CD14-positive monocyte (primary cell): Measurements from ENCODE around the gene DNTT. TPM values are rescaled to one million over a fixed set of nuclear protein-coding genes. Genes with fewer than 3 reads are reported as not detected.

Experiments
- DNase-seq, 3 donors: peaks; one replicate each; pipeline ENCODE4 v3.0.0-alpha.2; 2011 to 2022
- H2AFZ ChIP-seq: 2 replicates; pipeline ENCODE4 v1.6.0; 2012; ENCODE audit warnings: mild to moderate bottlenecking, low read depth, low read length, inconsistent platforms; ENCODE audit not compliant: insufficient read depth, poor library complexity, severe bottlenecking
- H3K27ac ChIP-seq, 2 donors: 1 replicate in 1 of 2; 2 replicates in 1 of 2; pipeline ENCODE4 v1.5.1; 2012 to 2013; ENCODE audit warnings: low read length in 2 of 2, control low read depth in 1 of 2, inconsistent platforms in 1 of 2, low read depth in 1 of 2, mild to moderate bottlenecking in 1 of 2
- H3K27me3 ChIP-seq, 2 donors: one replicate each; pipeline versions ENCODE4 v1.6.0 to v1.6.1; 2011 to 2013; ENCODE audit warnings: low read length in 2 of 2; ENCODE audit not compliant: control insufficient read depth in 2 of 2, insufficient read depth in 2 of 2
- H3K36me3 ChIP-seq, 2 donors: replicated peaks in 1 of 2; 1 replicate in 1 of 2; 2 replicates in 1 of 2; pipeline versions ENCODE4 v1.5.1 to v1.6.1; 2012 to 2013; ENCODE audit warnings: low read length in 2 of 2, control low read depth in 1 of 2, inconsistent platforms in 1 of 2, mild to moderate bottlenecking in 1 of 2; ENCODE audit not compliant: insufficient read depth in 2 of 2, control insufficient read depth in 1 of 2
- H3K4me1 ChIP-seq, 2 donors: 1 replicate in 1 of 2; 2 replicates in 1 of 2; pipeline versions ENCODE4 v1.5.1 to v1.6.1; 2012 to 2013; ENCODE audit warnings: low read length in 2 of 2, control low read depth in 1 of 2, inconsistent platforms in 1 of 2, mild to moderate bottlenecking in 1 of 2, moderate library complexity in 1 of 2; ENCODE audit not compliant: insufficient read depth in 2 of 2, control insufficient read depth in 1 of 2
- H3K4me2 ChIP-seq: replicated peaks from 2 replicates; pipeline ENCODE3; 2012; ENCODE audit warnings: low read length, moderate library complexity, mild to moderate bottlenecking; ENCODE audit not compliant: poor library complexity, severe bottlenecking; ENCODE audit errors: extremely low read depth
- H3K4me3 ChIP-seq, 3 experiments: fragments of 200-600 bp in 1 of 3; sonication (generic) in 1 of 3; replicated peaks in 1 of 3; 1 replicate in 2 of 3; 2 replicates in 1 of 3; pipeline ENCODE4 v1.5.1; 2011 to 2013; ENCODE audit warnings: low read length in 3 of 3, mild to moderate bottlenecking in 3 of 3, control low read depth in 2 of 3, low read depth in 2 of 3, inconsistent platforms in 1 of 3, moderate library complexity in 1 of 3
- H3K79me2 ChIP-seq: 2 replicates; pipeline ENCODE4 v1.6.0; 2012; ENCODE audit warnings: mild to moderate bottlenecking, control low read depth, inconsistent platforms, low read length, moderate library complexity; ENCODE audit not compliant: insufficient read depth
- H3K9ac ChIP-seq: 2 replicates; pipeline ENCODE4 v1.6.0; 2017; ENCODE audit warnings: low read length, mild to moderate bottlenecking; ENCODE audit not compliant: insufficient read depth, poor library complexity, severe bottlenecking
- H3K9me3 ChIP-seq, 2 donors: replicated peaks in 1 of 2; 1 replicate in 1 of 2; 2 replicates in 1 of 2; pipeline versions ENCODE4 v1.5.1 to v1.6.1; 2012 to 2013; ENCODE audit warnings: low read length in 2 of 2, control low read depth in 1 of 2; ENCODE audit not compliant: control insufficient read depth in 1 of 2, insufficient read depth in 1 of 2
- H4K20me1 ChIP-seq: 2 replicates; pipeline ENCODE4 v1.6.0; 2012; ENCODE audit warnings: mild to moderate bottlenecking, low read length, control low read depth, moderate library complexity; ENCODE audit not compliant: insufficient read depth
- H3K27ac Mint-ChIP-seq, 7 donors: one replicate each; pipeline ENCODE4 v1.8.0; 2020; ENCODE audit warnings: mild to moderate bottlenecking in 7 of 7, mixed read lengths in 7 of 7, moderate library complexity in 6 of 7, inconsistent platforms in 2 of 7
- H3K27me3 Mint-ChIP-seq, 3 donors: one replicate each; pipeline ENCODE4 v1.8.0; 2021 to 2022; ENCODE audit warnings: low read depth in 3 of 3, mild to moderate bottlenecking in 3 of 3, mixed read lengths in 3 of 3, moderate library complexity in 3 of 3, inconsistent platforms in 1 of 3
- H3K36me3 Mint-ChIP-seq, 2 donors: one replicate each; pipeline ENCODE4 v1.8.0; 2020; ENCODE audit warnings: mixed read lengths in 2 of 2, inconsistent platforms in 1 of 2, mild to moderate bottlenecking in 1 of 2
- H3K4me1 Mint-ChIP-seq: one replicate; pipeline ENCODE4 v1.8.0; 2020; ENCODE audit warnings: mild to moderate bottlenecking, mixed read lengths
- H3K4me3 Mint-ChIP-seq, 2 donors: one replicate each; pipeline ENCODE4 v1.8.0; 2020; ENCODE audit warnings: mild to moderate bottlenecking in 2 of 2, mixed read lengths in 2 of 2, moderate library complexity in 1 of 2
- H3K9me3 Mint-ChIP-seq, 7 donors: one replicate each; pipeline ENCODE4 v1.8.0; 2020 to 2022; ENCODE audit warnings: mixed read lengths in 7 of 7, mild to moderate bottlenecking in 6 of 7, moderate library complexity in 6 of 7, inconsistent platforms in 2 of 7
- WGBS: methylation state at CpG from one replicate; pipeline ENCODE4 v1.1.5; 2013; ENCODE audit warnings: missing lambda C conversion rate; ENCODE audit not compliant: insufficient coverage; 5-methylcytosine and 5-hydroxymethylcytosine counted together
- intact Hi-C, 2 donors: fragments of 100-400 bp; cut with micrococcal nuclease; formaldehyde crosslinking; loops; one replicate each; pipeline versions ENCODE4 v1.15.0 to v1.15.1; 2023
- polyA plus RNA-seq, 3 donors: library from polyadenylated mRNA; depleted of rRNA in 1 of 3; unstranded in 2 of 3; stranded (reverse) in 1 of 3; fragments of 300-500 nt in 2 of 3; fragments of >200 nt in 1 of 3; fragmentation: Illumina TruSeq in 2 of 3; gene quantifications; 1 replicate in 2 of 3; 2 replicates in 1 of 3; pipeline ENCODE4 v1.2.3, GENCODE V29; 2012 to 2021
- TF ChIP-seq, protein P1 (sequence below): fragments of 200-600 bp; IDR thresholded peaks from one replicate; pipeline ENCODE4 v1.8.0; 2022; ENCODE audit warnings: antibody characterized with exemption, mild to moderate bottlenecking

Gene DNTT
- polyA plus RNA-seq, 3 donors, result not detected

GRCh38 chr10:96369890-96370583 is 65.8 kb downstream of the DNTT start:
- 93% methylated on average over 38 of the region's 38 CpGs for WGBS
- Histone ChIP-seq H3K4me1 (peaks cover 5 to 6% of the 10 kb centered on the region in 2 donors), H2AFZ (no peak overlapping the region), H3K27ac (no peak overlapping the region), H3K79me2 (no peaks in the 10 kb centered on the region), H3K9me3 (no peaks in the 10 kb centered on the region), H4K20me1 (no peaks in the 10 kb centered on the region), H3K4me2 (no peak overlapping the region), H3K36me3 (no peaks in the 10 kb centered on the region), H3K4me3 (no peak overlapping the region), H3K9ac (no peak overlapping the region), H3K27me3 (peaks cover 0 to 5% of the 10 kb centered on the region in 2 donors)
- intact Hi-C loops, result loop anchor here in 1 of 2 donors (10.0 kb wide), 1 partner anchor 215 kb away; the partner anchor contains the start of gene TM9SF3
- Mint-ChIP-seq H3K4me3 (no peak overlapping the region), H3K27ac (no peak overlapping the region), H3K36me3 (no peaks in the 10 kb centered on the region), H3K9me3 (peaks cover 0 to 2% (median 0%) of the 10 kb centered on the region in 7 donors), H3K4me1 (peaks cover 8% of the 10 kb centered on the region), H3K27me3 (peaks cover 15 to 19% (median 16%) of the 10 kb centered on the region in 3 donors)
- TF ChIP-seq, protein P1, sequence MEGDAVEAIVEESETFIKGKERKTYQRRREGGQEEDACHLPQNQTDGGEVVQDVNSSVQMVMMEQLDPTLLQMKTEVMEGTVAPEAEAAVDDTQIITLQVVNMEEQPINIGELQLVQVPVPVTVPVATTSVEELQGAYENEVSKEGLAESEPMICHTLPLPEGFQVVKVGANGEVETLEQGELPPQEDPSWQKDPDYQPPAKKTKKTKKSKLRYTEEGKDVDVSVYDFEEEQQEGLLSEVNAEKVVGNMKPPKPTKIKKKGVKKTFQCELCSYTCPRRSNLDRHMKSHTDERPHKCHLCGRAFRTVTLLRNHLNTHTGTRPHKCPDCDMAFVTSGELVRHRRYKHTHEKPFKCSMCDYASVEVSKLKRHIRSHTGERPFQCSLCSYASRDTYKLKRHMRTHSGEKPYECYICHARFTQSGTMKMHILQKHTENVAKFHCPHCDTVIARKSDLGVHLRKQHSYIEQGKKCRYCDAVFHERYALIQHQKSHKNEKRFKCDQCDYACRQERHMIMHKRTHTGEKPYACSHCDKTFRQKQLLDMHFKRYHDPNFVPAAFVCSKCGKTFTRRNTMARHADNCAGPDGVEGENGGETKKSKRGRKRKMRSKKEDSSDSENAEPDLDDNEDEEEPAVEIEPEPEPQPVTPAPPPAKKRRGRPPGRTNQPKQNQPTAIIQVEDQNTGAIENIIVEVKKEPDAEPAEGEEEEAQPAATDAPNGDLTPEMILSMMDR, result no peak
- DNase-seq, result no peak

DNA sequence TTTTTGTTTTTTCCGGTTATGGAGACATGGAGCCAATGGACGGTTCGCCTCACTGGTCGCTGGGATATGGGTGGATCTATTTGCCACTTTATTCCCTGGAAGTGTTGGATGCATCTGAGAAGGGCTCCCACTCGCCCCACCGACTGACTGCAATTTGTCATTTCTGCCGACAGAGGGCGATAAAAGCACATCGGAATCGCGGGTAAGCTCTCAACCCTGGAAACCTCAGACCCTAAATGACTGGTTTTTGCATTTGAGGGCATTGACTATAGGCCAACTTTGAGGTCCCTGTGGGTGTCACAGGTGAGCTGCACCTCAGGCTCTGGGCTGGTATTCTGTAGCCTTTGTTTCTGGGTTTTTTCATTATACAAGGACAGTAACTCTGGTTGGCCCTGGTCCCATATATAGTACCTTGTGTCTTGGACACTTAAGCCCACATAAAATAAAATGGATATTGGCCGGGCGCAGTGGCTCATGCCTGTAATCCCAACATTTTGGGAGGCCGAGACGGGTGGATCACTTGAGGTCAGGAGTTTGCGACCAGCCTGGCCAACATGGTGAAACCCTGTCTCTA is 66.4 kb downstream of the DNTT start:
- no peak overlapping the region for H2AFZ ChIP-seq
- TF ChIP-seq, protein P1, result peak; percentile 96
- Mint-ChIP-seq H3K36me3 (no peaks in the 10 kb centered on the region), H3K4me1 (peaks cover 15% of the 10 kb centered on the region), H3K4me3 (no peak overlapping the region), H3K9me3 (peaks cover 0 to 2% (median 0%) of the 10 kb centered on the region in 7 donors), H3K27ac (no peak overlapping the region), H3K27me3 (peaks cover 16 to 19% (median 17%) of the 10 kb centered on the region in 3 donors)
- peaks cover 0 to 5% of the 10 kb centered on the region in 2 donors for H3K27me3 ChIP-seq
- H3K79me2 ChIP-seq, result no peaks in the 10 kb centered on the region
- H3K4me2 ChIP-seq, result no peak overlapping the region
- H3K27ac ChIP-seq, result no peak overlapping the region
- intact Hi-C loops, result loop anchor here in 1 of 2 donors (10.0 kb wide), 1 partner anchor 214 kb away; the partner anchor contains the start of gene TM9SF3
- peaks cover 7 to 11% of the 10 kb centered on the region in 2 donors for H3K4me1 ChIP-seq
- no peaks in the 10 kb centered on the region for H3K9me3 ChIP-seq
- H3K9ac ChIP-seq, result no peak overlapping the region
- 41% methylated on average over 13 of the region's 16 CpGs for WGBS
- H3K36me3 ChIP-seq, result no peaks in the 10 kb centered on the region
- DNase-seq, result peak; percentile 23 to 49 (median 34)
- H3K4me3 ChIP-seq, result no peak overlapping the region
- H4K20me1 ChIP-seq, result no peaks in the 10 kb centered on the region
